HG03196 (cell line): ENCODE data around the gene FGG.

Experiments
- ATAC-seq: cut with Tn5 transposase; IDR thresholded peaks from one replicate; pipeline ENCODE4 v1.9.1; 2021; ENCODE audit not compliant: unreplicated experiment

The FGG gene

GRCh38 chr4:154588198-154588597, 24.3 kb downstream of the FGG start:
- no peak for ATAC-seq

GRCh38 chr4:154586296-154587033, 26.0 kb downstream of the FGG start:
- no peak for ATAC-seq

- ATAC-seq: no peak
Observed at GRCh38 chr4:154585369-154586018, 27.0 kb downstream of the FGG start.

- ATAC-seq: no peak
Observed at GRCh38 chr4:154584259-154584658, 28.2 kb downstream of the FGG start.

- no peak for ATAC-seq
Observed at GRCh38 chr4:154583677-154584076, 28.8 kb downstream of the FGG start.

- ATAC-seq: no peak
Observed at GRCh38 chr4:154583230-154583629, 29.2 kb downstream of the FGG start.

GRCh38 chr4:154582723-154583122, 29.7 kb downstream of the FGG start:
- ATAC-seq: no peak

GRCh38 chr4:154579927-154580326, 32.5 kb downstream of the FGG start:
- ATAC-seq: no peak

GRCh38 chr4:154578919-154579318, 33.5 kb downstream of the FGG start:
- ATAC-seq: no peak

GRCh38 chr4:154577324-154577723, 35.1 kb downstream of the FGG start:
- ATAC-seq: no peak

- no peak for ATAC-seq
Observed at GRCh38 chr4:154574311-154574710, 38.1 kb downstream of the FGG start.

- no peak for ATAC-seq
Observed at GRCh38 chr4:154573190-154573870, 39.1 kb downstream of the FGG start.

- no peak for ATAC-seq
Observed at GRCh38 chr4:154569584-154569983, 42.9 kb downstream of the FGG start.

GRCh38 chr4:154569028-154569427, 43.4 kb downstream of the FGG start:
- ATAC-seq: no peak

- no peak for ATAC-seq
Observed at GRCh38 chr4:154566639-154567204, 45.7 kb downstream of the FGG start.

- ATAC-seq: no peak
Observed at GRCh38 chr4:154565704-154566103, 46.8 kb downstream of the FGG start.

- no peak for ATAC-seq
Observed at GRCh38 chr4:154564311-154564710, 48.1 kb downstream of the FGG start.

GRCh38 chr4:154562697-154563254, 49.7 kb downstream of the FGG start, which contains the start of gene FGB:
Gene FGB (plus strand): TSS chr4:154563011. CDS start chr4:154563019, 8 bp downstream.
- ATAC-seq: no peak

GRCh38 chr4:154560824-154561231, 51.6 kb downstream of the FGG start:
- no peak for ATAC-seq

GRCh38 chr4:154560419-154560801, 52.0 kb downstream of the FGG start:
- ATAC-seq: no peak
